ENCODE data around the gene MRPL58.
"Not testable (repeated sequence)": the region's sequence is repeated elsewhere in the genome, so short reads cannot be mapped to it uniquely, and the experiment has no call there.

Gene MRPL58

DNA sequence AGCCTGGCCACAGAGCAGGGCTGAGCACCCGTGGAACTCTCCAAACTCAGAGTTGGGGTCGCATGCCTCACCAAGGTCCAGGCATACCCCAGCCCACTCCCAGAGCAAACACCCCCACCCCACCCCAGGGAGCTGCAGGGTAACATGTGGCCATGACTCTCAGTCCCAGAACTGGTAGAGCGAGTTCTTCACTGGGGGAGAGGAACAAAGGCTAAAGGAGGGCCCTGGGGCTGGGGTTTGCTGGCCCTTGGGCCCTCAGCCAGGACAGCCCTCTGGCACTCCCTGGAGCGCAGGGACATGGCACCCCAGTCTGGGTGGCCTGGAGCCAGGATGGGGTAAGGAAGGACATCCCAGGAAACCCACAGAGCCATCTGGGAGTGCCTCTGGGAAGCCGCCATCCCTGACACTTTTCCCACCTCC lies 44.1 kb upstream of the MRPL58 start:
- Histone ChIP-seq H4K8ac (ENCODE audit: low read length) (no peak overlapping the region), H3K23ac (ENCODE audit: low read length in 2 of 2) (no peak overlapping the region), H3K4ac (ENCODE audit: low read depth in 1 of 2, low read length in 2 of 2) (no peak overlapping the region), H3K4me1 (ENCODE audit: control insufficient read depth, insufficient read depth, low read depth, low read length) (peaks cover 13% of the 10 kb centered on the region), H2BK120ac (ENCODE audit: low read depth, low read length) (no peak overlapping the region), H2AK5ac (ENCODE audit: low read length, severe bottlenecking) (no peak overlapping the region), H4K91ac (ENCODE audit: low read length) (no peak overlapping the region), H3K14ac (ENCODE audit: low read length in 2 of 2) (no peak overlapping the region), H3K79me1 (replicated peaks; ENCODE audit: low read length, poor library complexity, severe bottlenecking) (no peaks in the 10 kb centered on the region), H3K9ac (ENCODE audit: low read length) (no peak overlapping the region), H3K27ac (ENCODE audit: low read length, poor library complexity, severe bottlenecking) (no peak overlapping the region), H2BK12ac (ENCODE audit: low read length in 2 of 2) (no peak overlapping the region), H3K36me3 (ENCODE audit: control insufficient read depth in 1 of 2, insufficient read depth in 2 of 2, low read depth in 1 of 2, low read length in 2 of 2) (no peaks in the 10 kb centered on the region), H2BK5ac (ENCODE audit: low read depth, low read length, poor library complexity, severe bottlenecking) (no peak overlapping the region), H2AFZ (ENCODE audit: low read depth, low read length) (no peak overlapping the region), H3K4me2 (ENCODE audit: low read length, poor library complexity, severe bottlenecking) (no peak overlapping the region), H3K27me3 (ENCODE audit: control insufficient read depth in 1 of 2, insufficient read depth in 1 of 2, low read length in 2 of 2) (peaks cover 19 to 39% of the 10 kb centered on the region in 2 experiments), H3K18ac (ENCODE audit: low read depth in 1 of 2, low read length in 2 of 2) (no peak overlapping the region), H3K4me3 (ENCODE audit: insufficient read depth in 1 of 2, low read depth in 1 of 2, low read length in 2 of 2) (no peak overlapping the region), H3K9me3 (ENCODE audit: control insufficient read depth, low read length) (no peaks in the 10 kb centered on the region), H2BK15ac (ENCODE audit: low read depth, poor library complexity, severe bottlenecking) (no peak overlapping the region)
- 85% methylated on average over 4 of the region's 5 CpGs for WGBS
- DNase-seq: no peak

GRCh38 chr17:74969501-74969900 lies 43.0 kb upstream of the MRPL58 start:
- H4K8ac ChIP-seq (ENCODE audit: low read length); H3K27ac ChIP-seq (ENCODE audit: low read length, poor library complexity, severe bottlenecking); H2BK15ac ChIP-seq (ENCODE audit: low read depth, poor library complexity, severe bottlenecking); H3K23ac ChIP-seq (ENCODE audit: low read length in 2 of 2); H2AK5ac ChIP-seq (ENCODE audit: low read length, severe bottlenecking); H3K9me3 ChIP-seq (ENCODE audit: control insufficient read depth, low read length); H2BK5ac ChIP-seq (ENCODE audit: low read depth, low read length, poor library complexity, severe bottlenecking); H3K4me2 ChIP-seq (ENCODE audit: low read length, poor library complexity, severe bottlenecking); H3K36me3 ChIP-seq (ENCODE audit: control insufficient read depth in 1 of 2, insufficient read depth in 2 of 2, low read depth in 1 of 2, low read length in 2 of 2); H3K4ac ChIP-seq (ENCODE audit: low read depth in 1 of 2, low read length in 2 of 2); H2AFZ ChIP-seq (ENCODE audit: low read depth, low read length); H3K79me1 ChIP-seq (replicated peaks; ENCODE audit: low read length, poor library complexity, severe bottlenecking); H3K4me3 ChIP-seq (ENCODE audit: insufficient read depth in 1 of 2, low read depth in 1 of 2, low read length in 2 of 2); H2BK120ac ChIP-seq (ENCODE audit: low read depth, low read length); H4K91ac ChIP-seq (ENCODE audit: low read length); H2BK12ac ChIP-seq (ENCODE audit: low read length in 2 of 2); H3K14ac ChIP-seq (ENCODE audit: low read length in 2 of 2); DNase-seq; H3K18ac ChIP-seq (ENCODE audit: low read depth in 1 of 2, low read length in 2 of 2); H3K9ac ChIP-seq (ENCODE audit: low read length): not testable (repeated sequence)
- Histone ChIP-seq H3K4me1 (ENCODE audit: control insufficient read depth, insufficient read depth, low read depth, low read length) (peaks cover 13% of the 10 kb centered on the region), H3K27me3 (ENCODE audit: control insufficient read depth in 1 of 2, insufficient read depth in 1 of 2, low read length in 2 of 2) (peaks cover 30 to 46% of the 10 kb centered on the region in 2 experiments)
- 98% methylated on average over 4 of the region's 5 CpGs for WGBS

DNA sequence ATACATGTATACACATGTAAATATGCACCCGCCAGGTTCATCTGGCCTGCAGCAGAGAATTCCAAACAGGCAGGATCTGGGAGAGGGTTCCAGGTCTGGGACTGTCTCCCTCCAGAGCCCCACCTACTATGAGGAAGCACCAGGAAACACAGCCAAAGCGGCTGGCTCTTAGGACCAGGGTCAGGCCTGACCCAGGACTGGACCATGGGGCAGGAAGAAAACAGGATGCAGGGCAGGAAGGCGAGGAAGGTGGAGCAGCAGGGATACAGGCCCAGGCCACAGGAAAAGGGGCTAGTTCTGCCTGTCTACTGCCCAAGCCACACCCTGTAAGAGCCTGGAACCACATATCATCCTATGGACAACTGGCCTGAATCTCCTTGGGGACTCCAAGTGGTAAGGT lies 42.1 kb upstream of the MRPL58 start:
- Histone ChIP-seq H3K9me3 (ENCODE audit: control insufficient read depth, low read length) (no peaks in the 10 kb centered on the region), H3K9ac (ENCODE audit: low read length) (no peak overlapping the region), H3K36me3 (ENCODE audit: control insufficient read depth in 1 of 2, insufficient read depth in 2 of 2, low read depth in 1 of 2, low read length in 2 of 2) (no peaks in the 10 kb centered on the region), H4K8ac (ENCODE audit: low read length) (no peak overlapping the region), H3K14ac (ENCODE audit: low read length in 2 of 2) (no peak overlapping the region), H3K4me2 (ENCODE audit: low read length, poor library complexity, severe bottlenecking) (no peak overlapping the region), H3K27me3 (ENCODE audit: control insufficient read depth in 1 of 2, insufficient read depth in 1 of 2, low read length in 2 of 2) (peaks cover 33 to 51% of the 10 kb centered on the region in 2 experiments), H3K18ac (ENCODE audit: low read depth in 1 of 2, low read length in 2 of 2) (no peak overlapping the region), H3K4me3 (ENCODE audit: insufficient read depth in 1 of 2, low read depth in 1 of 2, low read length in 2 of 2) (no peak overlapping the region), H2BK120ac (ENCODE audit: low read depth, low read length) (no peak overlapping the region), H3K23ac (ENCODE audit: low read length in 2 of 2) (no peak overlapping the region), H3K4me1 (ENCODE audit: control insufficient read depth, insufficient read depth, low read depth, low read length) (peaks cover 13% of the 10 kb centered on the region), H2AK5ac (ENCODE audit: low read length, severe bottlenecking) (no peak overlapping the region), H3K4ac (ENCODE audit: low read depth in 1 of 2, low read length in 2 of 2) (no peak overlapping the region), H2BK12ac (ENCODE audit: low read length in 2 of 2) (no peak overlapping the region), H2AFZ (ENCODE audit: low read depth, low read length) (no peak overlapping the region), H4K91ac (ENCODE audit: low read length) (no peak overlapping the region), H2BK15ac (ENCODE audit: low read depth, poor library complexity, severe bottlenecking) (no peak overlapping the region), H2BK5ac (ENCODE audit: low read depth, low read length, poor library complexity, severe bottlenecking) (no peak overlapping the region), H3K27ac (ENCODE audit: low read length, poor library complexity, severe bottlenecking) (no peak overlapping the region), H3K79me1 (replicated peaks; ENCODE audit: low read length, poor library complexity, severe bottlenecking) (no peaks in the 10 kb centered on the region)
- 84% methylated on average over 3 of the region's 3 CpGs for WGBS
- no peak for DNase-seq

DNA sequence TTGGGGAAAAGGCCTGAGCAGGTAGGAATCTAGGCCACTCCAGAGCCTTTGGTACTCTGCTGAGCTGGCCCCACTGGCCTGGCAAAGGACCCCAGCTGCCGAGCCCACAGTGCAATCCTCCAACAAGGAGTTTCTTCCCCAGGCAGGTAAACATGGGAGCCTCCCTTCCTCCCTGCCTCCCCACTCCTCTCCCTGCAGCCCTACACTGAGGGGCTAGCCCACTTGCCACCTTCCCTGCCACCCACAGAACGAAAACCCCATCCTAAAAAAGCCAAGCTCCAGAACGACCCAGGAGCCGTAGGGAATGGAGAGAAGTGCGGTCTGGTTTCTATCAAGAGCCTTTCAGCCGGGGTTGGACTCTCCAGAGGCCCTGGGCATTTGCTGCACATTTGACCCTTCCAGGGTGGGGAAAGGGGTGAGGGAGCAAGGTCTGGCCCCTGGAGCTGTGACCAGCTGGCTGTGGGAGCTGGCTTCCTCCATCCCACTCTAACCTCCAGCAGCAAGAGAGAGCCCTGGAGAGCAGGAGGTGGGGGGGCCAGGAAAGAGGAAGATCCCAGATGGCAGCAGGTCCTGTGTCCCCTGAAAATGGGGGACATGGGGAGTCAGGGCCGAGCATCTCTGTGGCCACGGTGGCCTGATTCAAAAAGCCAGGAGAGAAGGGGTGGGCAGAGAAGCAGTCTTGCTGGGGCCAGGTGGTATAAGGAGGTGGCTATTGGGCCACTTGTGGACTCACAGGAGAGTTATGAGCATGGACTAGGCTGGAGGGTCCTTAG lies 41.2 kb upstream of the MRPL58 start:
- no peak overlapping the region for H4K8ac ChIP-seq (ENCODE audit: low read length)
- 65% methylated on average over 8 of the region's 8 CpGs for WGBS
- no peaks in the 10 kb centered on the region for H3K36me3 ChIP-seq (ENCODE audit: control insufficient read depth in 1 of 2, insufficient read depth in 2 of 2, low read depth in 1 of 2, low read length in 2 of 2)
- H2AK5ac ChIP-seq (ENCODE audit: low read length, severe bottlenecking): no peak overlapping the region
- H2BK120ac ChIP-seq (ENCODE audit: low read depth, low read length): no peak overlapping the region
- no peak overlapping the region for H3K9ac ChIP-seq (ENCODE audit: low read length)
- peak overlapping the region in 1 of 2 experiments; percentile 57 for H3K23ac ChIP-seq (ENCODE audit: low read length in 2 of 2)
- H2BK15ac ChIP-seq (ENCODE audit: low read depth, poor library complexity, severe bottlenecking): peak overlapping the region; percentile 49
- no peak overlapping the region for H3K4me2 ChIP-seq (ENCODE audit: low read length, poor library complexity, severe bottlenecking)
- no peaks in the 10 kb centered on the region for H3K79me1 ChIP-seq (replicated peaks; ENCODE audit: low read length, poor library complexity, severe bottlenecking)
- no peak overlapping the region for H3K27ac ChIP-seq (ENCODE audit: low read length, poor library complexity, severe bottlenecking)
- no peak overlapping the region for H3K4ac ChIP-seq (ENCODE audit: low read depth in 1 of 2, low read length in 2 of 2)
- H3K18ac ChIP-seq (ENCODE audit: low read depth in 1 of 2, low read length in 2 of 2): no peak overlapping the region
- peaks cover 13% of the 10 kb centered on the region for H3K4me1 ChIP-seq (ENCODE audit: control insufficient read depth, insufficient read depth, low read depth, low read length)
- H4K91ac ChIP-seq (ENCODE audit: low read length): no peak overlapping the region
- no peak overlapping the region for H2AFZ ChIP-seq (ENCODE audit: low read depth, low read length)
- no peak overlapping the region for H2BK5ac ChIP-seq (ENCODE audit: low read depth, low read length, poor library complexity, severe bottlenecking)
- H3K4me3 ChIP-seq (ENCODE audit: insufficient read depth in 1 of 2, low read depth in 1 of 2, low read length in 2 of 2): no peak overlapping the region
- DNase-seq: no peak
- peaks cover 33 to 56% of the 10 kb centered on the region in 2 experiments for H3K27me3 ChIP-seq (ENCODE audit: control insufficient read depth in 1 of 2, insufficient read depth in 1 of 2, low read length in 2 of 2)
- no peak overlapping the region for H2BK12ac ChIP-seq (ENCODE audit: low read length in 2 of 2)
- H3K14ac ChIP-seq (ENCODE audit: low read length in 2 of 2): no peak overlapping the region
- no peaks in the 10 kb centered on the region for H3K9me3 ChIP-seq (ENCODE audit: control insufficient read depth, low read length)
